H9 (cell line): ENCODE data around the gene OR52L1. TPM values are rescaled to one million over a fixed set of nuclear protein-coding genes. Genes with fewer than 3 reads are reported as not detected.

Source experiments
- DNase-seq: peaks from one replicate; pipeline ENCODE4 v3.0.0-alpha.2; 2017
- H2AFZ ChIP-seq: one replicate; pipeline ENCODE4 v1.6.1; 2013; ENCODE audit warnings: mild to moderate bottlenecking, low read length, control low read depth, moderate library complexity
- H2AK5ac ChIP-seq: 2 replicates; pipeline ENCODE4 v1.6.1; 2013; ENCODE audit warnings: low read length, control low read depth, mixed read lengths; ENCODE audit not compliant: insufficient read length
- H2BK120ac ChIP-seq: one replicate; pipeline ENCODE4 v1.6.1; 2013; ENCODE audit warnings: low read depth, mild to moderate bottlenecking, low read length, control low read depth, inconsistent platforms; ENCODE audit not compliant: poor library complexity, severe bottlenecking
- H2BK12ac ChIP-seq: 2 replicates; pipeline ENCODE4 v1.6.1; 2013; ENCODE audit warnings: low read length, control low read depth, mixed read lengths, low read depth; ENCODE audit not compliant: insufficient read length
- H2BK15ac ChIP-seq: 2 replicates; pipeline ENCODE4 v1.6.1; 2013; ENCODE audit warnings: low read depth, low read length, control low read depth
- H2BK20ac ChIP-seq: one replicate; pipeline ENCODE4 v1.6.1; 2013; ENCODE audit warnings: low read depth, mild to moderate bottlenecking, low read length, control low read depth, inconsistent platforms; ENCODE audit not compliant: poor library complexity, severe bottlenecking
- H2BK5ac ChIP-seq: 2 replicates; pipeline ENCODE4 v1.6.1; 2013; ENCODE audit warnings: low read length, control low read depth, mixed read lengths; ENCODE audit not compliant: insufficient read length
- H3K14ac ChIP-seq: 2 replicates; pipeline ENCODE4 v1.6.1; 2013; ENCODE audit warnings: low read length, control low read depth; ENCODE audit not compliant: insufficient read depth
- H3K18ac ChIP-seq: 2 replicates; pipeline ENCODE4 v1.6.1; 2013; ENCODE audit warnings: low read depth, mild to moderate bottlenecking, mixed read lengths, low read length, control low read depth; ENCODE audit not compliant: insufficient read length
- H3K23ac ChIP-seq: 2 replicates; pipeline ENCODE4 v1.6.1; 2013; ENCODE audit warnings: low read length, control low read depth, mixed read lengths, low read depth; ENCODE audit not compliant: insufficient read length
- H3K23me2 ChIP-seq: 2 replicates; pipeline ENCODE4 v1.6.1; 2013; ENCODE audit warnings: low read depth, mild to moderate bottlenecking, mixed read lengths, low read length, control low read depth; ENCODE audit not compliant: insufficient read length, poor library complexity, severe bottlenecking
- H3K27ac ChIP-seq: 2 replicates; pipeline ENCODE4 v1.5.1; 2013; ENCODE audit warnings: low read length, control low read depth, mixed read lengths, low read depth; ENCODE audit not compliant: insufficient read length
- H3K27me3 ChIP-seq: 2 replicates; pipeline ENCODE4 v1.6.1; 2013; ENCODE audit warnings: low read length, control low read depth, inconsistent platforms; ENCODE audit not compliant: insufficient read depth
- H3K4ac ChIP-seq: 2 replicates; pipeline ENCODE4 v1.6.1; 2013; ENCODE audit warnings: low read depth, mild to moderate bottlenecking, control low read depth, inconsistent platforms, low read length, moderate library complexity
- H3K4me1 ChIP-seq: 2 replicates; pipeline ENCODE4 v1.6.1; 2013; ENCODE audit warnings: low read length, control low read depth, inconsistent platforms; ENCODE audit not compliant: insufficient read depth
- H3K4me2 ChIP-seq: 2 replicates; pipeline ENCODE4 v1.6.1; 2013; ENCODE audit warnings: low read length, control low read depth, mixed read lengths; ENCODE audit not compliant: insufficient read length, insufficient read depth
- H3K56ac ChIP-seq: 2 replicates; pipeline ENCODE4 v1.6.1; 2013; ENCODE audit warnings: low read depth, mild to moderate bottlenecking, mixed read lengths, low read length, control low read depth; ENCODE audit not compliant: insufficient read length
- H3K79me1 ChIP-seq: 2 replicates; pipeline ENCODE4 v1.6.1; 2013; ENCODE audit warnings: low read depth, mild to moderate bottlenecking, moderate library complexity, low read length, control low read depth, inconsistent platforms; ENCODE audit not compliant: insufficient read depth, poor library complexity, severe bottlenecking
- H3K79me2 ChIP-seq: 2 replicates; pipeline ENCODE4 v1.6.1; 2013; ENCODE audit warnings: low read length, control low read depth, inconsistent platforms; ENCODE audit not compliant: insufficient read depth
- H3K9ac ChIP-seq: 2 replicates; pipeline ENCODE4 v1.6.1; 2013; ENCODE audit warnings: low read length, control low read depth, mixed read lengths; ENCODE audit not compliant: insufficient read length; ENCODE audit errors: extremely low read depth
- H3K9me3 ChIP-seq: one replicate; pipeline ENCODE4 v1.6.1; 2013; ENCODE audit warnings: low read depth, low read length, inconsistent platforms; ENCODE audit not compliant: control insufficient read depth
- H3T11ph ChIP-seq: one replicate; pipeline ENCODE4 v1.6.1; 2013; ENCODE audit warnings: mild to moderate bottlenecking, low read length, control low read depth, inconsistent platforms
- H4K20me1 ChIP-seq: one replicate; pipeline ENCODE4 v1.6.1; 2013; ENCODE audit not compliant: control insufficient read depth, insufficient read length, insufficient read depth
- H4K5ac ChIP-seq: 2 replicates; pipeline ENCODE4 v1.6.1; 2013; ENCODE audit warnings: low read depth, mild to moderate bottlenecking, mixed read lengths, low read length, control low read depth; ENCODE audit not compliant: insufficient read length
- H4K8ac ChIP-seq: replicated peaks from 2 replicates; pipeline ENCODE4 v1.6.1; 2013; ENCODE audit warnings: low read length, control low read depth, mixed read lengths, low read depth; ENCODE audit not compliant: insufficient read length
- H4K91ac ChIP-seq: 2 replicates; pipeline ENCODE4 v1.6.1; 2013; ENCODE audit warnings: low read depth, mild to moderate bottlenecking, moderate library complexity, mixed read lengths, low read length, control low read depth; ENCODE audit not compliant: insufficient read length
- H3K27ac Mint-ChIP-seq, 3 experiments: 2 replicates in 2 of 3; 3 replicates in 1 of 3; pipeline ENCODE4 v1.8.0; 2020 to 2021; ENCODE audit warnings: mixed read lengths in 3 of 3, mild to moderate bottlenecking in 1 of 3, moderate library complexity in 1 of 3
- H3K27me3 Mint-ChIP-seq: 2 replicates; pipeline ENCODE4 v1.8.0; 2021; ENCODE audit warnings: low read depth, mild to moderate bottlenecking, moderate library complexity, mixed read lengths
- H3K36me3 Mint-ChIP-seq, 3 experiments: 2 replicates in 2 of 3; 3 replicates in 1 of 3; pipeline ENCODE4 v1.8.0; 2020 to 2021; ENCODE audit warnings: low read depth in 3 of 3, mixed read lengths in 3 of 3; ENCODE audit not compliant: insufficient read depth in 1 of 3
- H3K4me1 Mint-ChIP-seq, 2 experiments: 2 replicates each; pipeline ENCODE4 v1.8.0; 2020; ENCODE audit warnings: mixed read lengths in 2 of 2
- H3K4me3 Mint-ChIP-seq, 2 experiments: 2 replicates in 1 of 2; 3 replicates in 1 of 2; pipeline ENCODE4 v1.8.0; 2020 to 2021; ENCODE audit warnings: mild to moderate bottlenecking in 2 of 2, mixed read lengths in 2 of 2, moderate library complexity in 1 of 2
- H3K9me3 Mint-ChIP-seq, 2 experiments: 2 replicates in 1 of 2; 3 replicates in 1 of 2; pipeline ENCODE4 v1.8.0; 2020; ENCODE audit warnings: mild to moderate bottlenecking in 2 of 2, mixed read lengths in 2 of 2, moderate library complexity in 1 of 2
- CTCF ChIP-seq: fragments of 200-600 bp; sonication (generic); conservative IDR thresholded peaks from 3 replicates; pipeline ENCODE4 v1.8.0; 2021; ENCODE audit warnings: antibody characterized with exemption, mild to moderate bottlenecking
- total RNA-seq: library from RNA; stranded (reverse); gene quantifications from 2 replicates; pipeline ENCODE4 v1.2.1, GENCODE V29; 2021

OR52L1 gene
- total RNA-seq, 1 experiment from 2014 or later = not detected

GRCh38 chr11:6006395-6006794 is 19.6 kb upstream of the OR52L1 start:
- Histone ChIP-seq H3K79me1 (no peaks in the 10 kb centered on the region), H4K8ac (no peak overlapping the region), H4K5ac (no peak overlapping the region), H3K9me3 (no peaks in the 10 kb centered on the region), H2BK15ac (no peak overlapping the region), H3T11ph (no peak overlapping the region), H3K4me2 (no peak overlapping the region), H4K20me1 (no peaks in the 10 kb centered on the region), H3K4ac (no peak overlapping the region), H3K23me2 (no peaks in the 10 kb centered on the region), H3K14ac (no peak overlapping the region), H3K18ac (no peak overlapping the region), H2AK5ac (no peak overlapping the region), H3K56ac (no peak overlapping the region), H2BK120ac (no peak overlapping the region), H4K91ac (no peak overlapping the region), H3K9ac (no peak overlapping the region), H2BK5ac (no peak overlapping the region), H3K4me1 (no peaks in the 10 kb centered on the region), H2BK20ac (no peak overlapping the region), H2BK12ac (no peak overlapping the region), H3K23ac (no peak overlapping the region), H3K27me3 (no peaks in the 10 kb centered on the region), H3K27ac (no peak overlapping the region), H3K79me2 (no peaks in the 10 kb centered on the region), H2AFZ (no peak overlapping the region)
- DNase-seq = no peak
- TF ChIP-seq CTCF = no peak
- Mint-ChIP-seq H3K27me3 (peaks cover 8% of the 10 kb centered on the region; the same call in 1 of the 2 replicates), H3K4me3 (no peak overlapping the region), H3K36me3 (no peaks in the 10 kb centered on the region), H3K9me3 (no peaks in the 10 kb centered on the region), H3K27ac (no peak overlapping the region), H3K4me1 (no peaks in the 10 kb centered on the region)
